Superior temporal gyrus (tissue), 1 donor: ENCODE measurements around the gene SERBP1.
"Not testable (repeated sequence)": the region's sequence is repeated elsewhere in the genome, so short reads cannot be mapped to it uniquely, and the experiment has no call there.

Source experiments
- DNase-seq: peaks from one replicate; pipeline ENCODE4 v3.0.0-alpha.2; 2016; ENCODE audit errors: extremely low spot score

The SERBP1 gene

DNA sequence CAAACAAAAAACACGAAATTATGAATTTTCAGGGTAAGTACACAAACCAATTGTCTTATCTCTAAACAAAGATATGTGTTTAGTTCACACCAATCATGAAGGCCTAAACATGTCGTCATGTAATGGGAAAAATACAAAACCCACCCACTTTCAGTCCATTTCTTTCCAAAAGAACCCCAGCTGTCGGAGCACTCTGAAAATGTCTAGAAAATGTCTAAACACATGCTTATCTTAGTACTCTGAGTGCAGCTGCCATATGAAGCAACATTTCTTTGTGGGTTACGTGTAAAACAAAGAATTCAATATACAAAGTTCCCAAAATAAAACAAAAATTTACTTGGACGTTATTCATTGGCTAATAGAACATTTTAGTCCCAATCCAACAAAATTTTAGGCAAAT is 22.7 kb downstream of the SERBP1 start:
- DNase-seq: no peak

DNA sequence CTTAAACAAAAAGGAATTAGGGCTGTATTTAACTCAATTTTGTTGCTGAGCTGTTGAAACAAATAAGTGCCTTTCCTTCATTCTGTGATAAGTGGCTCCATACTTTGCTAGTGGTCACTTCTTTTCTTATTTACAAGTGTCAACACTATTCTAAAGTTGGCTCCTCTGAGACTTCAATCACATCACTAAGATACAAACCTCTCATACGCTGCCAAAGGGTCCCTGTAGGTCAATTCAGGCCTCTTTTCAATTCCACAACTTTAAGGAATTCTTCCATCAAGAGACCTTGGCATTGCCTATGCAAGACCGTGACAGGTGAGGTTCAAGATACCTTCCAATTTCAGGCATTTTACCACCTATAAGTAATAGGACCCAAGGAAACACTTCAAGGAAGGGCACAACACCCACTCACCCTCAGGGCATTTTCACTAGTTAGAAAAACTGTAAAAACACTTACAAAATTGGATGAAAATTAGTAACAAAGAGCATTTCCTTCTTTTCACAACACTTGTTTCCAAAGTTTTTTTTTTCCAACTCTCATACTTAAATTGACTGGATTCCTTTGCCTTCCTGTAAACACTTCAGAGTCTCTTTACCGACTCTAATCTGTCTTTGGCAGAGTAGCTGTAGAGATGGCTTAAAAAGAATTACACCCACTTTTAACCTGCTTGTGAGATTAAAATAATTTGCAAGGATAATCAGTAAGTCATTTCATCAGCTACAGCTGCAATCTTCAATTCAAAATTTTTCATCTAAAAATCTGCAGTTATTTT is 24.5 kb downstream of the SERBP1 start:
- no peak for DNase-seq

DNA sequence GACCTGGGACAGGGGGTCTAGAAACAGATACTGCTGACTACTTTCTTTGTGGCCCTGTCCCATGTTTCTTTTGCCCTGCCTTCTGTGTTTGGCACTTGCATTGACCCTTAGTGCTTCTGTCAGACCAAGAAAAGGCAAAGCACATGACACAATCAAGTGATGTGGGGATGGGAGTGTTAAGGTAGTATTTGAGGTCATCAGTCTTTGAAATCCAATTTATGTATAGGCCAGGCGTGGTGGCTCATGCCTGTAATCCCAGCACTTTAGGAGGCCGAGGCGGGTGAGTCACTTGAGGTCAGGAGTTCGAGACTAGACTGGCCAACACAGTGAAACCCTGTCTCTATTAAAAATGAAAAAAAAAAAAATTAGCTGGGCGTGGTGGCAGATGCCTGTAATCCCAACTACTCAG is 26.0 kb downstream of the SERBP1 start:
- no peak for DNase-seq

DNA sequence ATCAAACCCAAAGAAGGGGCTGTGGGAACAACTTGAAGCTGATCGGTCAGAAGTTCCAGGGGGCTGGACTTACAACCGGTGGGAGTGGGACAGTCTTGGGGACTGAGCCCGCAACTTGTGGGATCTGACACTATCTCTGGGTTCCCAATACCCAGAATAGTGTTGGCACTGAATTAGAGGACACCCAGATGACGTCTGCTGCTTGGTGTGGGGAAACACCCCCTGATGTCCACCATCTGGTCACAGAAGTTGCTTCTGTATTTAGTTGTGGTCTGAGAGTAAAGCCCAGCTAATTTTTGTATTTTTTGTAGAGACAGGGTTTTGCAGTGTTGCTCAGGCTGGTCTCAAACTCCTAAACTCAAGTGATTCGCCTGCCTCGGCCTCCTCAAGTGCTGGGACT is 28.8 kb downstream of the SERBP1 start:
- DNase-seq: no peak

DNA sequence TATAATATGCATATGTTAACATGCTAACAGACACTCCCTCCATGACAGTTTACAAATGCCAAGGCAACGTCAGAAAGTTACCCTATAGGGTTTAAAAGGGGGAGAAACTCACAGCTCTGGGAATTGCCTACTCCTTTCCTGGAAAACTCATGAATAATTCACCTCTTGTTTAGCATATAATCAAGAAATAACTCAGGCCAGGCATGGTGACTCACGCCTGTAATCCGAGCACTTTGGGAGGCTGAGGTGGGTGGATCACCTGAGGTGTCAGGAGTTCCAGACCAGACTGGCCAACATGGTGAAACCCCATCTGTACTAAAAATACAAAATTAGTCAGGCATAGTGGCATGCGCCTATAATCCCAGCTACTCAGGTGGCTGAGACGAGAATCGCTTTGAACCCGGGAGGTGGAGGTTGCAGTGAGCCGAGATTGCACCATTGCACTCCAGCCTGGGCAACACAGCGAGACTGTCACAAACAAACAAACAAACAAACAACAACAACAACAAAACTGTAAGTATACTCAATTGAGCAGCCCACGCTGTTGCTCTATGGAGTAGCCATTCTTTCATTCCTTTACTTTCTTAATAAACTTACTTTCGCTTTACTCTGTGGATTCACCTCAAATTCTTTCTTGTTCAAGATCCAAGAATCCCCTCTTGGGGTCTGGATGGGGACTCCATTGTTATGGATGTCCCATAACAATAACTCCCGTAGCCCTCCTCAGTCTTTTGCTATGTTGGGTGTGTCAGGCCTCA is 30.0 kb downstream of the SERBP1 start:
- DNase-seq: not testable (repeated sequence)

DNA sequence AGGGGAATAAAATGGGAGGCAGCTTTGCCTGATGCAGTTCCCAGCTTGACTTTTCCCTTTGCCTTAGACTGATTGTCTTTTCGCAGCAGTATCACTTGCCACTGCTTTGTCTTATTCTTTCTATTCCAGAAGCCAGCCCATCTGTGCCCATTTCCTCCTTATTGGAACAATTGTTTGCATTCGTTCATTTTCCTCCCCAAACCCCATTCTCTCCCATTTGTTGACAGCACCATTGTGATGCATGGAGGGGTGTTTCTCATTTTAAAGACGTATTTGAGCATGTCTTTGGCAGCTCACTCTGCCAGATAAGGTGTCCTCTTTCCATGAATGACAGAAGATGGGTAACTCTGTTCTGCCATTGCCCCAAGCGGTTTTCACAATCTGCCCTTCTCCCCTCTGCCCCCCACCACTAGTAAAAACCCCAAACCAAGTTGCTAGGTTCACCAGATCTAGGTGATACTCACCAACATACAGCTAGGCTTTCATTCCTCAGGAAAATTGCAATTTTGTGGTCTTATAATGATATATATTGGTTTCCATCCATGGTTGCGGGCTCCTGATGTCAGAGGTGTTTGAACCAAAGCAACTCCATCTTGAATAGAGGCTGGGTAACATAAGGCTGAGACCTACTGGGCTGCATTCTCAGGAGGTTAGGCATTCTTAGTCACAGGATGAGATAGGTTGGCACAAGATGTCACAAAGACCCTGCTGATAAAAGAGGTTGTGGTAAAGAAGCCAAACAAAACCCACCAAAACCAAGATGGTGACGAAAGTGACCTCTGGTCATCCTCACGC is 30.8 kb downstream of the SERBP1 start:
- no peak for DNase-seq

DNA sequence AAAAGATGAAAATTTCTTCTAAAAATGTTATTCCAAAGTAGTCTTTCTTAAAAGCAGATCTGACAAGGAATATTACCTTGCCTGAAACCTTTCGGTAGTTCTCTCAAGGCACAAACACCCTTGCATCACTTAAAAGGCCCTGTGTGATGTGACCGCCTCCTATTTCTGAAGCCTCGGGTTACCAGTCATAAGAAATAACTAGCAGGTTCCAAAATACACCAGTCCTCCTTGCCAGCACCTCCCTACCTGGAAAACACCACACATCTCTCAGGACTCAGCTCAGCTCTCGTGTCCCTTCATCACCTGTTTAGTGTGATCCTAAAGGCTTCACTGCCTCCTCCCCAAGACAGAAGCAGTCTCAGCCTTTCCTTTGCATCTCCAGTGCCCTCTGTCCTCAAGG is 35.7 kb downstream of the SERBP1 start:
- no peak for DNase-seq

DNA sequence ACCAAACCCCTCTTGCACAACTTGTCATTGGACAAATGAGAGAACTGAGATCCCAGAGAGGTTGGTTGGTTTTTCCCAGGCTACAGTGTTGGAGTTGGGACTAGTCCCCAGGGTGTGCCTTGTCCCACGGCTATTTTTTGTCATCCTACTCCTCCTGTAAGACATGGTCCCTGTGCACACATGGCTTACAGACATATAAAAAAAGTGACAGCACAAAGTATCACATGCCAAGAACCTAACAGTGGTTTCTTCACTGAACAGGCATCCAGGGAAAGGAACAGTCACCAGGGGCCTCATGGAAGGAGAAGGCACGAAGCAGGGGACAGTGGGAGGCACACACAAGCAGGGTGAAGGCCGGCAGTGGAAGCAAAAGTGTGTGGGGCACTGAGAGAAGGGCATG is 36.5 kb downstream of the SERBP1 start:
- DNase-seq: no peak

DNA sequence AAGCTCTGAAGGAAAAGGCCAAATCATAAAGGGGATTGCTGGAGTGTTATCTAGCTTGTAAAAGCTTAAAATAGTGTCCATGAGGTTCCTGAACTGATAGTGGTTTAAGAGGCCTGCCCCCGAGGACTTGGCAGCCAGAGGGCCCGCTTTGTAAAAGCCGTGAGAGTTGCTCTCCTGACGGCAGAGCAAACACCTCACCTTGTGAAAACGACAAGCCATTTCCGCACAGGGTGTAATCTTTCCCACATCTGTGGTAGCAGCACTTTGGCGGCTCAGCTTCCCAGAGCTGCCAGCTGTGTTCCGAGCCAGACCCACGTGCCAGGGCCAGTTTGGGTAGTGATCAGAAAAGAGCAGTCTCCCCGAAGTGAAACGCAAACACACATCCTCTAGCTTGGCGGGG is 37.0 kb downstream of the SERBP1 start:
- DNase-seq: no peak

DNA sequence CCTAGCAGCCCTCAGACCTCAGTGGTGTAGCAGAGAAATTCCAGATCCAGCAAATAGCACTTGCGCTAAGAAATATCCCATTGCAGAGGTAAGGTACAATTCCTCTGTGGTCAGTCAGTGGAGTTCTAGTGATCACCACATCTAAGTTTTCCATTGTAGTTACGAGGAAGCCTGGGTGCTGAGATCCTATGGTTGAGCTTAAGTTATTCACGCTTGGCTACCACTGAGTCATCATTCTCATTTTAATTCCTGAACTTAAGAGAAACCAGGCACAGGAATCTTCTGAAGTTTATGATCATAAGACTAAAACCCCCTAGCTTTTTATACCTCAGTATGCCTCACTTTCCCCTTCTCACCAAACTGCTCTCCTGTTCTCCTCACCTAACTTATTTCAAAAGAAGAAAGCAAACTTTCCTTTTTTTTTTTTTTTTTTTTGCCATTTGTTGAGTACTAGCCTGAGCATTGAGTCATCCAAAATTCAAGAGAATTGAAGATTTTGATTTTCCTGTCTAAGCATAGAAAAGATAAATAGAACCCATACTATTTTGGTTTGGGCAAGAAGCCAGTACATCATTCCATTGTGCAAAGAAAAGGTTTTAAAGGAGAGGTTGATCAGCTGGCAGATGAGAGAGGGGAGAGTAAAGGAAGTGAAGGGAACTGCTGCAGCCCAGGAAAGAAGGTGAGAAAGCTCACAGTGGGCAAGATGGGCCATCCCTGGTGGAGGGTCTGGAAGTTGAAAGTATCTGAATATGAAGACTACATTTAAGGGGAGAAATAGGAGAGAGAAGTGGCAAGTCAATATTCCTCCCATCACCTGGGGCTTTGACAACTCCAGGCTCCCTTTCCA is 39.9 kb downstream of the SERBP1 start:
- no peak for DNase-seq

DNA sequence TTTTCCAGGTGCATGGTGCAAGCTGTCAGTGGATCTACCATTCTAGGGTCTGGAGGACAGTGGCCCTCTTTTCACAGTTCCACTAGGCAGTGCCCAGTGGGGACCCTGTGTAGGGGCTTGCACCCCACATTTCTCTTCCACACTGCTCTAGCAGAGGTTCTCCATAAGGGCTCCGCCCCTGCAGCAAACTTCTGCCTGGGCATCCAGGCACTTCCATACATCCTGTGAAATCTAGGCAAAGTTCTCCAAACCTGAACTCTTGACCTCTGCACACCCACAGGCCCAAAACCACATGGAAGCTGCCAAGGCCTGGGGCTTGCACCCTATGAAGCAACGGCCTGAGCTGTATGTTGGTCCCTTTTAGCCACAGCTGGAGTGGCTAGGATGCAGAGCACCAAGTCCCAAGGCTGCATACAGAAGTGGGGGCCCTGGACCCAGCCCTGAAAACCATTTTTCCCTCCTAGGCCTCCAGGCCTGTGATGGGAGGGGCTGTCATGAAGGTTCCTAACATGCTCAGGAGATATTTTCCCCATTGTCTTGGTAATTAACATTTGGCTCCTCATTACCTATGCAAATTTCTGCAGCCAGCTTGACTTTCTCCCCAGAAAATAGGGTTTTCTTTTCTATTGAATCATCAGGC is 46.1 kb downstream of the SERBP1 start:
- no peak for DNase-seq

DNA sequence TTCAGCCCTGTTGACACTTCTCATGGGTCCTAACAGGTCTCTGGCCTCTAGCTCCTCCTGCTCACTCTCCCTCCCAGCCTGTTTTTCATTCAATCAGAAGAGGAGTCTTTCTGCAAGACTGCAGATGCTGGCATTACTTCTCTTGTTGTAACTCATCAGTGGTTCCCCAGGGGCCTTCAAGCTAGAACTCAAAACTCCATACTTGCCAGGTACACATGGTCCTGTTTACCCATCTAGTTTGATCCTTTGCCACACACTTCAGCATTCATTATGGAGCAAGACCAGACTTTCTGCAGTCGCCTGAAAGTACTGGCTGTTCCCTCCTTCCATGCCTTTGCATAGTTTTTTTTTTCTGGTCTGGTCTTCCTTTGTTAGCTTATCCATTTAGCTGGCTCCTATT is 47.9 kb downstream of the SERBP1 start:
- DNase-seq: no peak

DNA sequence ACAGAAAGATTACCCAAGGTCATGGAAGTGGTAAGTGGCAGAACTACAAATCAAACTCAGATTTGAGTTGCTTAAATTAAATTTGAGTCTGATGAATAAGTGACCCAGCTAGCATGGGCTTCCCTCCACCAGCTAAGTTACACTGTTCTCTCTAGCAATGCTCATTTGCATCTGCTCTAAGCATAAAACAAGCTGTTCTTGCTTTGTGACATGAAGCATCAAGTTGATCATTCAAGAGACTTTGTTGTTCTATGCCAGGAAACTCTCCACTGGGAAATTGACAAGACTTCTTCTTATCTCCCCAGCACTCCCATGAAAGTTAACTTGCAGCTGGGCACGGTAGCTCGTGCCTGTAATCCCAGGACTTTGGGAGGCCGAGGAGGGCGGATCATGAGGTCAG is 49.0 kb downstream of the SERBP1 start:
- DNase-seq: no peak

DNA sequence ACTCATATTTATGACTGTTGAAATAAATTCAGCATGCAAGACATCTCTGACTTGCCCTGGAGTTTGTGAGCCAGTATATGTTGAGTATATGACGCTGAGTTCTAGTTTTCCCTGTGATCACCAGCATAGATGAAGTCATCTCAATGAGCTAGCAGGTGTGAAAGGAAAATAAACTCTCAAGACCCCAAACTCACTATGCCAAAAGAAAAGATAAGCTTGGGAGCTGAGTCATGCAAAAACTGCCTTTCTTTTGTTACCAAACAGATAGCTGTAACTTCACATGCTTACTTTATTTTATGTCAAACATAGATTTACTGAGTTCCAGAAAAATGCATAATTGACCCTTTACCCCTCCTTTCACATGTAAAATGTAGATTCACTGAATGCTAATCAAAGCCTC is 52.9 kb downstream of the SERBP1 start:
- no peak for DNase-seq

DNA sequence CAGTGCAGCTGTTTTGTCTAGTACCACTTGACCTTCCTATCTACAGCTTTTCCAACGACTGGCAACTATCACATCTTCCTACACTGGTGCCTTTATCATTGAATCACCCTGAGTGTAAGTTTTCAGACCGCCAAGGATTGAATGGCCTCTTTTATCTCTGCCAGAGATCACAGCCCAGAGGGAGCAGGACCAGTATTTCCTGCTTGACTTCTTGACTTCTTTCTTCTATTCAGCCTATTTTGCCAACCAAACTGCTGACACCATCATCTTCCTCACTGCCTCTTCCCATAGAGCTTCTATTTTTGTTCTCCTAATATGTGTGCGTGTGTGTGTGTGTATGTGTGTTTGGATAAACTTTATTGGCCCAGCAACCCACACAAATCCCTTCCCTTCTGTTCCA is 53.8 kb downstream of the SERBP1 start:
- DNase-seq: no peak

DNA sequence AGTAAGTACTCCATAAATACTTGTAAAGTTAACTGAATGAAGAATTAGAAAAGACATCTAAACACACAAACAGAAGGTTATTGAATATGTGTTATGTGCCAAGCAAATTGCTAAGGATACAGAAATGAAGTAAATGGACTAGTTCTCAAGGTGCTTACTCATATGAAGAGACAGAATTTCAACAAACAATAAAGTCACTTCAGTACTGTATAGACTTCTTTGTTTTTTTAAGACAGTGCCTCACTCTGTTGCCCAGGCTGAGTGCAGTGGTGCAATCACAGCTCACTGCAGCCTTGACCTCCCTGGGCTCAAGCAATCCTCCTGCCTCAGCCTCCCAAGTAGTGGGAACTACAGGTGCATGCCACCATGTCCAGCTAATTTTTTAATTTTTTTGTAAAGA is 57.3 kb downstream of the SERBP1 start:
- no peak for DNase-seq

DNA sequence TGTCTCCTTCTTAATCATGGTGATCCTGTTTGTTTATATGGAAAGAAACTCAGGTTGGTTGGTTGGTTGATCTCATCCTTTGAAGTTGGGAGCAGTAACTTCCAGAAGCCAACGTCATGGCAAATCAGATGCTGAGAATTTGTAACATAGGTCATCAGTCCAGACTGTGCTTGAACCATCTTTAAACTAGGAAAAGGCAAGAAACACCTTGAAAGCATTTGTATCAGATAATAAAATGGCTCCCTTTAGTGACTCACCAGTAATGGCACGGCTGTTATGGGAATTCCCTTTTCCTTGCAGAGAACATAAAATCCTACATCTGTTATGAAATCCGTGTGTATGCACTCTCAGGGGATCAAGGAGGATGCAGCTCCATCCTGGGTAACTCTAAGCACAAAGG is 58.1 kb downstream of the SERBP1 start:
- DNase-seq: no peak

DNA sequence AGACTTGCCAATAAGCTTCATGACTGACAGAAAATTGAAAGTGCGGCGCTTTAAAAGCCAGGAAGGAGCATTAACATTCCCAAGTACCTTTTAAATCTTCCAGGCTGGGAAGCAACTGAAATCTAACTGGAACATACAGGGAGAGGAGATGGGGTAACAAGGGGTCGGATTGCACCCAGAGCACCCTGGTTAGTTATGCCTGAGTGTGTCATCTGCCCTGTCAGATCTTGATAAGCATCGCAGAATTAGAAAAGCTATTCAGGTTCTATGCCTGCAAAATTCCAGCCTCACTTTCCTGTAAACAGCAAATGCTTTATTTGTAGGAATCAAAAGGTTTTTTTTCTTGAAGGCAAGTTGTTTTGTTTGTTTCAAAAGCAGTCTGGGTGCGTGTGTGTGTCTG is 58.5 kb downstream of the SERBP1 start:
- no peak for DNase-seq

DNA sequence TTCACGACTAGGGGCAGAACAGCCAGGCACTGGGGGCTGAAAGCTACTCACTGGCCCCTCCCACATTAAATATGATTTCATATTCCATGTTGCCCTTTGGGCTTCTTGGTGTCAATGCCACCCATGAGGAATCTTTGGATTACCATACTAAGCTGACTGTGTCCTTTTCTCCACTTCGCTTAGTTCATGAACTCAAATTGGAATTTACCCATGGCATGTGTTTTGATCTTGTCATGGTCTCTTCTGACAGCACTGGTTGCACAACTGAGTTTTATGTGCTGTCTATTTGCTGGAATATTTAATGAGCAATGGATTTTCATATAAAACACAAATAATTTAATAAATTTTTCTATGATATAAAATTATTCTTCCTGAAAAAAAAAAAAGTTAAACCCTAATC is 59.2 kb downstream of the SERBP1 start:
- DNase-seq: no peak

DNA sequence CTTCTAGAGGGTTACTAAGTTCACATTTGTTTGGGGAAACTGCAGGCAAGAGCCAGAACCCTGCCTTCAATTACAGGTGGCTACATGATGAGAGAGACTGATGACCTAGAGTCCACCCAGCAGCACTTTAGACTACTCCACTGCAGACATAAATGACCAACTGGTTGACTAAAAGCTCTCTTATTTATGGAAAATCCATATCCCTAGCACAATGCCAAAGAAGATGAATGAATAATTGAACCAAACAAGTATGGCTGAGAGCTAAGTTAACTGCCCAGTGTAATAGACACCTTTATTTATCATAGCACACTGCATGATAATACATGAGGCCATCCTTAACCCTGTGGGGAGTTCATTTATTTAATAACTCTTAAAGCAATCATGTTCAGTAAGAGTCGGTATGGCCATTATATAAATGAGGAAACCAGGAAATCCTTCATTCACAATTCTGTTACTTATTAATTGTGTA is 62.1 kb downstream of the SERBP1 start:
- no peak for DNase-seq
